NCI-H2081 treated with DMSO at 0.1 percent for 48 hours (cell line): ENCODE results near the gene UPF3A.
A peak's percentile ranks its signal among the peaks of the same experiment; 100 is the strongest.
"Not testable (repeated sequence)": the region's sequence is repeated elsewhere in the genome, so short reads cannot be mapped to it uniquely, and the experiment has no call there.

ENCODE experiments used
- DNase-seq: peaks from one replicate; lab custom pipeline; 2025; lab: John Stamatoyannopoulos, UW

UPF3A gene, protein sequence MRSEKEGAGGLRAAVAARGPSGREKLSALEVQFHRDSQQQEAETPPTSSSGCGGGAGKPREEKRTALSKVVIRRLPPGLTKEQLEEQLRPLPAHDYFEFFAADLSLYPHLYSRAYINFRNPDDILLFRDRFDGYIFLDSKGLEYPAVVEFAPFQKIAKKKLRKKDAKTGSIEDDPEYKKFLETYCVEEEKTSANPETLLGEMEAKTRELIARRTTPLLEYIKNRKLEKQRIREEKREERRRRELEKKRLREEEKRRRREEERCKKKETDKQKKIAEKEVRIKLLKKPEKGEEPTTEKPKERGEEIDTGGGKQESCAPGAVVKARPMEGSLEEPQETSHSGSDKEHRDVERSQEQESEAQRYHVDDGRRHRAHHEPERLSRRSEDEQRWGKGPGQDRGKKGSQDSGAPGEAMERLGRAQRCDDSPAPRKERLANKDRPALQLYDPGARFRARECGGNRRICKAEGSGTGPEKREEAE

GRCh38 chr13:114281351-114282040 is at the start of gene UPF3A:
TSS of gene UPF3A (plus strand) at chr13:114281601. CDS start at chr13:114281640, 39 bp downstream.
- peak; percentile 24 for DNase-seq

GRCh38 chr13:114231886-114232285 is 49.5 kb upstream of the UPF3A start:
- no peak for DNase-seq

DNA sequence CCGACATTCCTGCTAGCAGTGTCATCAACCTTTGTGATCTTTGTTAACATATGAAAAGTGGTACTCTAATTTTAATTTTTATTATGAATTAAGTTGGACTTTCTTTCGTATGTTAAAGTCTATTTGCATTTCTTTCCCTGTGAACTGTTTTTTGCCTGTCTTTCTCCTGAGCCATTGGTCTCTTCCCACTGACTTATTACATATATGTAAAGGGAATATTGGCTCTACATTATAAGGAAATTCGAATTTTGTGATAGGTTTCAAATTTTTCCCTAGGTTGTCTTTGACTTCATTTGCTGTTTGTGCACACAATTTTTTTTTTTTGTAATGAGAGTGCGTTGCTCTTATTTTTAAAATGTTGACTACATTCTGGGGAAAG is 47.1 kb upstream of the UPF3A start:
- DNase-seq: no peak

DNA sequence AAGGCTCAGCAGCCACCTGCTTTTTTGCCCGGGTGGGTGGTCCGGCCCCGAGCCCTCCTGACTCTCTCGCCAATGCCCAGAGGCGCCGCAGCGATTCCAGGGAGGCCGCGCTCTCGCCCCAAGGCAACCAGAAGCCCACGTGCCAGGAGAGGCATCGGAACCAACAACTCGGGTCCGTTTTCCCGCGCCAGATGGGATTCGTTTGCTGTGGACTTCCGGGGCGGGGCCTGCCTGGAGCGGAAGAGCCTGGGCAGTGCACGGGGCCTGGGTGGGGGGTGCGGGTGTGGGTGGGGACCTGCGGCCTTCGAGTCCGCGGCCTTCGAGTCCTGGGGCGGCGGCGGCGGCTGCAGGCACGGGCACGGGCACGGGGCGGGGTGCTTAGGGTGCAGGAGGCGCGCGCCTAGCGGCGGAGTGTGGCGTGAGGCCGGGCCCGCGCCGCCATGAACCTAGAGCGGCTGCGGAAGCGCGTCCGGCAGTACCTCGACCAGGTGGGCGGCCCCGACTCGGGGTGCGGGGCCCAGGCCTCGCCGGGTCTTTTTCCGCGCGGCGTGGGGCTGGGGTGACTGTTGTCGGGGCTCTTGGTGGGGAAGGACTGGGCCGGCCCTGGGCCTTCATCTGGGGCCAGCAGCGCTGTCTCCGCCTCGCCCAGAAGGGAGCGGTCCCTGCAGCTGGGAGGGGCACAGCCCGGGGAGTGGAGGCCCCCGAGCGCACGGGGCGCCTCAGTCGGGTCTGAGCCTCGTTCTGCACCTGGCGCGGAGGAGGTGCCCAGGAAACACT is 46.6 kb upstream of the UPF3A start, which contains the start of gene CDC16:
Gene CDC16 (plus strand): TSS at position 253 of the 777 bp plus-strand sequence. CDS start 188 bp downstream, at position 441.
- DNase-seq: peak; percentile 38

DNA sequence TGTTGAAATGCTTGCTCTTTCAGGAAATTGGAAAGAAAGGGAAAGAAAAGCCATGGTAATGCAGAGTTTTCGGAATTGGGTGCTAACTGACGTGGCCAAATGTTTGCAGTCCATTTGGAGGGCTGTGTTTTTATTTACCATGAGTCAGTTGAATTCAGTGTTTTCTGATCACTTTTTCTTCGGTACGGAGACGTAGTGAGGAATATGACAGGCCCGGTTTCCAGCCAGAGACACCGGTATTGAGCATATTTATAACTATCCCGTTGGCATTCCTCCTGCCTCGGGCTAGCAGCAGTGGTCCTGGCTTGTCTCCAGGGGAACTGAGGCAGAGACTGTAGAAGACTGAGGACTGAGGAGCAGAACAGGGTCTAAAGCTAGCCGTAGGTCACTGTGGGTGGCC is 45.7 kb upstream of the UPF3A start:
- DNase-seq: no peak

GRCh38 chr13:114236227-114236626 is 45.2 kb upstream of the UPF3A start:
- DNase-seq: no peak

GRCh38 chr13:114237415-114238112 is 43.8 kb upstream of the UPF3A start:
- no peak for DNase-seq

DNA sequence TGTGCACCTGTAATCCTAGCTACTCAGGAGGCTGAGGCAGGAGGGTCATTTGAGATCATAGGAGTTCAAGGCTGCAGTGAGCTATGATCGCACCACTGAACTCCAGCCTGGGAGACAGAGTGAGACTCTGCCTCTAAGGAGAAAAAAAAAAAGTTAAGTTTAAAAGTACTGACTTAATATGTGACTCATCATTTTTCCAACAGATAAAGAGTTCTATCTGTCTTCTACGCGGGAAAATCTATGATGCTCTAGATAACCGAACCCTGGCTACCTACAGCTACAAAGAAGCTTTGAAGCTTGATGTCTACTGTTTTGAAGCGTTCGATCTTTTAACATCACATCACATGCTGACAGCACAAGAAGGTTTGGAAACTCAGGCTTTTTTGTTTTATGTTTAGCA is 39.5 kb upstream of the UPF3A start:
- no peak for DNase-seq

DNA sequence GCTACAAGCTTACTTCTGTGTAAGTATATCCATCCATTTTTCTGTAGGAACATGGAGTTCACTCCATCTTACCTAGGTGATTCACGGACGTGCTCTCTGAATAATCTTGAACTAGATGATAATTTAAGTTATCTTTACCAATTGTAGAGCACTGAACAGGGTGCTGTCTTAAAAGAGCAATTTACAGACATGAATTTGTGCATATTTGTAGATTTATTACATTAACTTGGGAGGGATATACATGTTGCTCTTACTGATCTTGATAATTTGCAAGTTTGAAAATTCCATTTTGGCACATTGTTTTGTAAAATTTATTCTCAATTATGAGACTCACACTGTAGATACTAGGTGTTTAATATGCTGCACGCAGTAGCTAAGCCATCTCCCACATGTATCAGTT is 37.4 kb upstream of the UPF3A start:
- no peak for DNase-seq

- no peak for DNase-seq
Observed at GRCh38 chr13:114244637-114245036, 36.8 kb upstream of the UPF3A start.

- no peak for DNase-seq
Observed at GRCh38 chr13:114248011-114248410, 33.4 kb upstream of the UPF3A start.

DNA sequence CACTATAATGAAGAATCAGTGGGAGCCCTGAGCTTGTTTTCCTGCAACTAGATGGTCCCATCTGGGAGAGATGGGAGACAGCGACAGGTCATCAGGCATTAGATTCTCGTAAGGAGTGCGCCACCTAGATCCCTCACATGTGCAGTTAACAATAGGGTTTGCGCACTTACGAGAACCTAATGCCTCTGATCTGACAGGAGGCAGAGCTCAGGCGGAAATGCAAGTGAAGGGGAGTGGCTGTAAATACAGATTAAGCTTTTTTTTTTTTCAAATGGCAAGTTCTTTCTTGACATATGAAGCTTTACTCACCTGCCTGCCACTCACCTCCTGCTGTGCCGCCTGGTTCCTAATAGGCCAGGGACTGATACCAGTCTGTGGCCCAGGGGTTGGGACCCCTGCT is 32.3 kb upstream of the UPF3A start:
- no peak for DNase-seq

DNA sequence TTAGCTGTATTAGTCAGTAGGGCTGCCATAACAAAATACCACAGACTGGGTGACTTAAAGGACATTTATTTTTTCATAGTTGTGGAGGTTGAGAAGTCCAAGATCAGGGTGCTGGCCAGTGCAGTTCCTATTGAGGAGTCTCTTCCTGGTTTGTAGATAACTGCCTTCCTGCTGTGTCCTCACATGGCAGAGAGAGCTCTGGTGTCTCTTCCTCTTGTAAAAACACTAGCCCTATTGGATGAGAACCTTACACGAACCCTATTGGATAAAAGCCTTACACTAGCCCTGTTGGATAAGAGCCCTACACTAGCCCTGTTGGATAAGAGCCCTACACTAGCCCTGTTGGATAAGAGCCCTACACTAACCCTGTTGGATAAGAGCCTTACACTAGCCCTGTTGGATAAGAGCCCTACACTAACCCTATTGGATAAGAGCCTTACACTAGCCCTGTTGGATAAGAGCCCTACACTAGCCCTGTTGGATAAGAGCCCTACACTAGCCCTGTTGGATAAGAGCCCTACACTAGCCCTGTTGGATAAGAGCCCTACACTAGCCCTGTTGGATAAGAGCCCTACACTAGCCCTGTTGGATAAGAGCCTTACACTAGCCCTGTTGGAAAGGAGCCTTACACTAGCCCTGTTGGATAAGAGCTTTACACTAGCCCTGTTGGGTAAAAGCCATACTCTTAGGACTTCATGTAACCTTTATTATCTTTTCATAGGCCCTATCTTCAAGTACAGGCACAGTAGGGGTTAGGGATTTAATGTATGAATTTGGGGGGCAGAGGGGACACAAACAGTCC is 29.6 kb upstream of the UPF3A start:
- DNase-seq: not testable (repeated sequence)

DNA sequence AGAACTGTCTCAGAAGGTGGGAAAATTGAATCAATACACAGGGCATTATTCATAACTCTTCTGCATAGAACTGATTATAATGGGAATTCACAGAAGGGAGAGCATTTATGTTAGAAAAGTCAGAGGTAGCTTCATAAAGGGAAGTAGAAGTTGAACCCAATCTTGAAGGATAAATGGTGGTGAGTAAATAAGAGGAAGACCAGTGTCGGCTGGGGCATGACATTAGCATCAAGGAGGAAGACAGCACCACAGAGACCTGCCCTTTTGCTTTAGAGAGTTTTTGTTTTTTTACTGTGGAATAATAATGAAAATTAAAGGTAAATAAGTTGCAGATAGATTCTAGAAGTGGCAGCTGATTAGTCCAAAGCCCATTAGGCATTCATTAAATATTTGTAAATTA is 24.9 kb upstream of the UPF3A start:
- DNase-seq: no peak

DNA sequence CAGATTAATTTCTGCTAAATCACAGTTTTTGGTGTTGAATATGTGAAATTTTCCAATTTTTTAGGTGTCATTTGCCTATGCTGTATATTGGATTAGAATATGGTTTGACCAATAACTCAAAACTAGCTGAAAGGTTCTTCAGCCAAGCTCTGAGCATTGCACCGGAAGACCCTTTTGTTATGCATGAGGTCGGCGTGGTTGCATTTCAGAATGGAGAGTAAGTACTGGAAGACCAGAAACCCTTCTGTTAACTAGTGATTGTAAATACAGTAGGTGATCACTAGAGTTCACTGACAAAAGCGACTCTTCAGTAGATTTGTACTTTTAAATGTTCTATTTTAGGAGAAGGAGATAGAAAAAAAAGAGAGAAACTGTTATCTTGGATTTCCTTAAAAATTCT is 24.4 kb upstream of the UPF3A start:
- no peak for DNase-seq

DNA sequence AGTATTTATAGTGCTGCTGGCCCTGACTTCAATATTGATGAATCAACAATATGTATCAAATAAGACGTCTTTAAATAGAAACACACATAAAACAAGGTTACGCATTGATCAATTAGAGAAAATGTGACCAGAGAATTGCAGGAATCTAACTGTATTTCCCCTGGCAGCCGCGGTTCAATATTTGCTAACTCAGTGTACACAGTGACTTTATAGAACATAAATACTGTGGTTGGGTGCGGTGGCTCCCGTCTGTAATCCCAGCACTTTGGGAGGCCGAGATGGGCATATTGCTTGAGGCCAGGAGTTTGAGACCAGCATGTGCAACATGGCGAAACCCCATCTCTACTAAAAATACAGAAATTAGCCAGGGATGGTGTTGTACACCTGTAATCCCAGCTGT is 22.8 kb upstream of the UPF3A start:
- DNase-seq: peak; percentile 21

- no peak for DNase-seq
Observed at GRCh38 chr13:114259374-114259773, 22.0 kb upstream of the UPF3A start.

GRCh38 chr13:114259974-114260373 is 21.4 kb upstream of the UPF3A start:
- DNase-seq: peak; percentile 61

DNA sequence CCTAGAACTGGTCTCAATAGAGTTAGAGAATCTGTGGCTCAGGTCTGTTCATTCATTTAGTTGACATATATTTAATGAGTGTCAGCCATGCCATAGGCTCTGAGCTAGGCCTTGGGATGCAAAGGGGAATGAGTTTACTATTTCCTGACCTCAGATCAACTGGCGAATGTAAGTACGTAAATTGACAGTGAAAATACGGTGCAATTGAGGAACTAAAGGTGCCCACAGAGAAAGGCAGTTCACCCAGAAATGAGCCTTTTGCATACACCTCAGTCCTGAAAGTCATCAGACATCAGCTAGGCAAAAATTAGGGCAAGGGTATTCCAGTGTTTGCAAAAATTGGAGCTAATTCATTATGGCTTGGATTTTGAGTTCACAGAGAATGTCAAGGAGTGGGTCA is 20.6 kb upstream of the UPF3A start:
- no peak for DNase-seq

GRCh38 chr13:114261328-114261965 is 20.0 kb upstream of the UPF3A start:
- no peak for DNase-seq

DNA sequence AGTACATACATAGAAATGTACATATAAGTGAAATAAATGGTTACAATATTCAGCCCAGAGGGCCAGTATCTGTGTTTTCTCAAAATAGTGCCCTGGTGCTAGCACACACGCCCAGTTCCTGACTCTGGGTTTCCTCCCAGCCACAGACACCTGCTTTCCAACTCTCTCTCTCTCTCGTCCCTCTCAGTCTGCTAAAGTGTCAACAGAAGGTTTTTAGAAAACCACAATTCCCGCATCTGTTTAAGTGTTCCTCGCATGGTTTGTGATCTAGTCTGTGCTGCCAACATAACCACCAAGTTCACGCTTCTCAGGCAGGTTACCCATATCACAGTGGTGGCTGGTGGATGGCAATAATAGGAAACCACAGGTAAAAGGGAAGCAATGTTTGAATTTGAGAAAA is 17.8 kb upstream of the UPF3A start:
- DNase-seq: no peak
